GM21360 (cell line): Measurements from ENCODE around the gene ESRRB.

Experiments used
- ATAC-seq: cut with Tn5 transposase; IDR thresholded peaks from one replicate; pipeline ENCODE4 v1.9.1; 2021; ENCODE audit warnings: mild to moderate bottlenecking, moderate library complexity; ENCODE audit not compliant: unreplicated experiment

Gene ESRRB

GRCh38 chr14:76439237-76439775, 63.4 kb downstream of the ESRRB start:
- no peak for ATAC-seq

GRCh38 chr14:76446486-76446885, 70.5 kb downstream of the ESRRB start:
- ATAC-seq, result no peak

GRCh38 chr14:76446921-76447320, 71.0 kb downstream of the ESRRB start:
- ATAC-seq, result no peak

- no peak for ATAC-seq
These were observed 74.5 kb downstream of the ESRRB start for GRCh38 chr14:76450476-76450875.

GRCh38 chr14:76456200-76456599, 80.3 kb downstream of the ESRRB start:
- no peak for ATAC-seq

- ATAC-seq, result no peak
These were observed 81.1 kb downstream of the ESRRB start for GRCh38 chr14:76456891-76457586.

GRCh38 chr14:76457841-76458240, 81.9 kb downstream of the ESRRB start:
- ATAC-seq, result no peak

- no peak for ATAC-seq
These were observed 85.9 kb downstream of the ESRRB start for GRCh38 chr14:76461886-76462285.

- ATAC-seq, result no peak
These were observed 86.4 kb downstream of the ESRRB start for GRCh38 chr14:76462330-76462729.

GRCh38 chr14:76463105-76463504, 87.2 kb downstream of the ESRRB start:
- no peak for ATAC-seq

- no peak for ATAC-seq
These were observed 88.9 kb downstream of the ESRRB start for GRCh38 chr14:76464856-76465255.

- ATAC-seq, result no peak
These were observed 89.7 kb downstream of the ESRRB start for GRCh38 chr14:76465664-76466063.

GRCh38 chr14:76467711-76468155, 91.8 kb downstream of the ESRRB start:
- no peak for ATAC-seq

- no peak for ATAC-seq
These were observed 96.3 kb downstream of the ESRRB start for GRCh38 chr14:76472199-76472723.

GRCh38 chr14:76473481-76474263, 97.7 kb downstream of the ESRRB start:
- ATAC-seq, result no peak

GRCh38 chr14:76480426-76480825, 104.5 kb downstream of the ESRRB start:
- no peak for ATAC-seq

GRCh38 chr14:76484355-76484754, 108.4 kb downstream of the ESRRB start:
- ATAC-seq, result no peak

- no peak for ATAC-seq
These were observed 110.4 kb downstream of the ESRRB start for GRCh38 chr14:76486251-76486743.

GRCh38 chr14:76488551-76488950, 112.6 kb downstream of the ESRRB start:
- ATAC-seq, result no peak

GRCh38 chr14:76489667-76490066, 113.7 kb downstream of the ESRRB start:
- no peak for ATAC-seq

- ATAC-seq, result no peak
These were observed 114.2 kb downstream of the ESRRB start for GRCh38 chr14:76490111-76490510.

GRCh38 chr14:76490735-76491134, 114.8 kb downstream of the ESRRB start:
- ATAC-seq, result no peak
